HCT116 (cell line): ENCODE data around the gene OSTF1. TPM values are rescaled to one million over a fixed set of nuclear protein-coding genes. Genes with fewer than 3 reads are reported as not detected.

ENCODE experiments used
- ATAC-seq: fragments of 200-7000 bp; cut with Tn5 transposase; 2 replicates; pipeline ENCODE4 v1.9.1; 2020; ENCODE audit warnings: mild to moderate bottlenecking, moderate library complexity
- BruUV-seq: library from RNA; stranded (reverse); fragments of 400-500 nt; replicated peaks from 2 replicates; lab custom pipeline; 2021; lab: Mats Ljungman, UMichigan
- CTCF ChIA-PET: fragments of 300-600 bp; sonication (Branson Sonifier 250); formaldehyde crosslinking; loops from one replicate; lab custom pipeline; 2021; ENCODE audit warnings: antibody characterized with exemption; lab: Charles Lee
- POLR2A ChIA-PET: fragments of 300-600, 350-600 bp; sonication (Branson Sonifier 250); formaldehyde crosslinking; loops from one replicate; lab custom pipeline; 2021; ENCODE audit warnings: antibody characterized with exemption; lab: Charles Lee
- RAD21 ChIA-PET, 2 experiments: fragments of 300-600 bp; sonication (Branson Sonifier 250); formaldehyde crosslinking; loops; one replicate each; lab custom pipeline; 2023; ENCODE audit warnings: low total read pairs in 2 of 2; ENCODE audit not compliant: uncharacterized antibody in 2 of 2, unreplicated experiment in 2 of 2, low non-redundant PET in 1 of 2; lab: Charles Lee
- DNase-seq: peaks from one replicate; pipeline ENCODE4 v3.0.0-alpha.2; 2010; ENCODE audit warnings: low read depth, low spot score
- H2AFZ ChIP-seq: fragments of 200-600 bp; shearing (Covaris generic), sonication (generic); 2 replicates; pipeline ENCODE4 v1.6.1; 2017; ENCODE audit warnings: low read depth, mixed run types, mixed read lengths, antibody characterized with exemption, low read length; ENCODE audit not compliant: poor library complexity, severe bottlenecking
- H3K27ac ChIP-seq: 2 replicates; pipeline ENCODE4 v1.5.1; 2012; ENCODE audit warnings: low read depth, low read length
- H3K27me3 ChIP-seq: fragments of 200-600 bp; sonication (generic); 2 replicates; pipeline ENCODE4 v1.6.1; 2016; ENCODE audit warnings: mixed run types, low read length, mixed read lengths; ENCODE audit not compliant: insufficient read depth
- H3K36me3 ChIP-seq, 2 experiments: fragments of 200-500 bp in 1 of 2; fragments of 200-600 bp in 1 of 2; sonication (Bioruptor generic) in 1 of 2; sonication (generic) in 1 of 2; 2 replicates each; pipeline versions ENCODE4 v1.5.1 to v1.6.1; 2014 to 2016; ENCODE audit warnings: low read length in 2 of 2, inconsistent platforms in 1 of 2, mixed read lengths in 1 of 2, mixed run types in 1 of 2; ENCODE audit not compliant: insufficient read depth in 2 of 2, control insufficient read depth in 1 of 2
- H3K4me1 ChIP-seq, 2 experiments: fragments of 200-600 bp in 1 of 2; sonication (generic) in 1 of 2; 2 replicates each; pipeline versions ENCODE4 v1.5.1 to v1.6.1; 2012 to 2017; ENCODE audit warnings: low read length in 2 of 2, inconsistent platforms in 1 of 2, mild to moderate bottlenecking in 1 of 2, mixed read lengths in 1 of 2, mixed run types in 1 of 2, moderate library complexity in 1 of 2; ENCODE audit not compliant: insufficient read depth in 2 of 2, control insufficient read depth in 1 of 2
- H3K4me2 ChIP-seq: fragments of 200-600 bp; sonication (generic); 2 replicates; pipeline ENCODE4 v1.6.1; 2017; ENCODE audit warnings: mixed run types, low read length, mixed read lengths
- H3K4me3 ChIP-seq, 2 experiments: fragments of 200-600 bp in 1 of 2; sonication (generic) in 1 of 2; replicated peaks in 1 of 2; 2 replicates each; pipeline ENCODE4 v1.5.1; 2011 to 2016; ENCODE audit warnings: low read length in 2 of 2, control low read depth in 1 of 2, low read depth in 1 of 2, mild to moderate bottlenecking in 1 of 2, mixed read lengths in 1 of 2, mixed run types in 1 of 2
- H3K79me2 ChIP-seq: fragments of 200-600 bp; sonication (generic); 2 replicates; pipeline ENCODE4 v1.6.1; 2017; ENCODE audit warnings: mild to moderate bottlenecking, mixed run types, low read length, moderate library complexity, mixed read lengths; ENCODE audit not compliant: insufficient read depth
- H3K9ac ChIP-seq: fragments of 200-600 bp; sonication (generic); 2 replicates; pipeline ENCODE4 v1.6.1; 2016; ENCODE audit warnings: low read length, mixed read lengths
- H3K9me2 ChIP-seq: fragments of 200-600 bp; sonication (generic), shearing (Covaris generic); 2 replicates; pipeline ENCODE4 v1.6.1; 2017; ENCODE audit warnings: mixed run types, mild to moderate bottlenecking, moderate library complexity; ENCODE audit not compliant: insufficient read depth
- H3K9me3 ChIP-seq, 2 experiments: fragments of 200-500 bp in 1 of 2; fragments of 200-600 bp in 1 of 2; sonication (Bioruptor generic) in 1 of 2; sonication (generic) in 1 of 2; 2 replicates each; pipeline ENCODE4 v1.6.1; 2014 to 2017; ENCODE audit warnings: low read length in 2 of 2, mixed read lengths in 2 of 2, inconsistent platforms in 1 of 2, low read depth in 1 of 2, mild to moderate bottlenecking in 1 of 2, mixed run types in 1 of 2, moderate library complexity in 1 of 2; ENCODE audit not compliant: control insufficient read depth in 1 of 2, insufficient read depth in 1 of 2
- H4K20me1 ChIP-seq: fragments of 200-600 bp; sonication (generic), shearing (Covaris generic); 2 replicates; pipeline ENCODE4 v1.6.1; 2017; ENCODE audit warnings: mixed run types, mild to moderate bottlenecking, moderate library complexity; ENCODE audit not compliant: insufficient read depth
- ATF3 ChIP-seq: IDR thresholded peaks from 2 replicates; pipeline ENCODE4 v1.6.1; 2012
- CBX3 ChIP-seq: IDR thresholded peaks from 2 replicates; pipeline ENCODE4 v1.6.1; 2012; ENCODE audit warnings: low read depth
- EGR1 ChIP-seq: IDR thresholded peaks from 2 replicates; pipeline ENCODE4 v1.6.1; 2012; ENCODE audit warnings: low read depth
- ELF1 ChIP-seq: IDR thresholded peaks from 2 replicates; pipeline ENCODE4 v1.6.1; 2012; ENCODE audit warnings: low read depth, borderline replicate concordance
- EZH2phosphoT487 ChIP-seq: fragments of 200-600 bp; IDR thresholded peaks from 2 replicates; pipeline ENCODE4 v1.6.1; 2018; ENCODE audit warnings: antibody characterized with exemption, borderline replicate concordance
- FOSL1 ChIP-seq: IDR thresholded peaks from 2 replicates; pipeline ENCODE4 v1.6.1; 2012; ENCODE audit warnings: low read depth
- JUND ChIP-seq: IDR thresholded peaks from 2 replicates; pipeline ENCODE4 v1.6.1; 2012
- MAX ChIP-seq: IDR thresholded peaks from 2 replicates; pipeline ENCODE4 v1.6.1; 2012
- POLR2A ChIP-seq: IDR thresholded peaks from 2 replicates; pipeline ENCODE4 v1.7.0; 2011; ENCODE audit warnings: borderline replicate concordance; ENCODE audit not compliant: insufficient read depth, insufficient read length; ENCODE audit errors: extremely low read depth
- RAD21 ChIP-seq: IDR thresholded peaks from 2 replicates; pipeline ENCODE4 v1.6.1; 2012; ENCODE audit warnings: low read depth, mild to moderate bottlenecking
- REST ChIP-seq: IDR thresholded peaks from 2 replicates; pipeline ENCODE4 v1.6.1; 2012; ENCODE audit warnings: low read depth
- SP1 ChIP-seq: IDR thresholded peaks from 2 replicates; pipeline ENCODE4 v1.6.1; 2012; ENCODE audit warnings: low read depth
- SRF ChIP-seq: IDR thresholded peaks from 2 replicates; pipeline ENCODE4 v1.6.1; 2012; ENCODE audit warnings: low read depth
- TCF7L2 ChIP-seq: IDR thresholded peaks from 2 replicates; pipeline ENCODE4 v1.7.0; 2011; ENCODE audit warnings: borderline replicate concordance, inconsistent platforms; ENCODE audit not compliant: insufficient read depth, insufficient read length; ENCODE audit errors: extremely low read depth
- YY1 ChIP-seq: IDR thresholded peaks from 2 replicates; pipeline ENCODE4 v1.6.1; 2011; ENCODE audit warnings: low read length, low read depth, moderate library complexity, mild to moderate bottlenecking; ENCODE audit not compliant: insufficient replicate concordance; ENCODE audit errors: extremely low read depth
- ZFX ChIP-seq: fragments of 450-650 bp; IDR thresholded peaks from 2 replicates; pipeline ENCODE4 v1.6.1; 2017
- intact Hi-C: fragments of 100-400 bp; cut with micrococcal nuclease; formaldehyde crosslinking; loops from 2 replicates; pipeline ENCODE4 v1.10.0; 2022
- total RNA-seq: library from RNA; stranded (reverse); gene quantifications from one replicate; pipeline ENCODE4 v1.2.1, GENCODE V29; 2021; ENCODE audit not compliant: unreplicated experiment

Gene OSTF1
- total RNA-seq, 1 experiment from 2014 or later: 20.7 TPM

- BruUV-seq: no TSS peak
Measured at GRCh38 chr9:75181750-75182149, 93.4 kb downstream of the OSTF1 start.

GRCh38 chr9:75183306-75183705 lies 95.0 kb downstream of the OSTF1 start:
- Histone ChIP-seq H3K79me2 (no peaks in the 10 kb centered on the region), H3K9me3 (no peaks in the 10 kb centered on the region), H2AFZ (no peak overlapping the region), H3K4me1 (peaks cover 6 to 14% of the 10 kb centered on the region in 2 experiments; a peak in 2 of 4 replicates), H4K20me1 (no peaks in the 10 kb centered on the region), H3K27ac (no peak overlapping the region), H3K27me3 (no peaks in the 10 kb centered on the region), H3K4me3 (no peak overlapping the region), H3K9ac (no peak overlapping the region), H3K36me3 (no peaks in the 10 kb centered on the region), H3K4me2 (no peak overlapping the region), H3K9me2 (no peaks in the 10 kb centered on the region)
- CTCF ChIA-PET: no interaction called here
- POLR2A ChIA-PET: no interaction called here
- DNase-seq (no peak), ATAC-seq (no peak)
- BruUV-seq: no TSS peak
- intact Hi-C loops: loop anchor here (10.0 kb wide), 3 partner anchors 51 to 229 kb away; partner anchors contain the start of gene C9orf40
- RAD21 ChIA-PET: no interaction called here
- no peak for TF ChIP-seq ELF1
- TF ChIP-seq TCF7L2: no peak
- TF ChIP-seq YY1: no peak
- no peak for TF ChIP-seq ZFX
- TF ChIP-seq REST: no peak
- no peak for TF ChIP-seq RAD21
- TF ChIP-seq POLR2A: no peak
- TF ChIP-seq CBX3: no peak
- TF ChIP-seq MAX: no peak
- no peak for TF ChIP-seq EZH2phosphoT487
- TF ChIP-seq EGR1: no peak
- TF ChIP-seq SRF: no peak

More at GRCh38 chr9:75181750-75182149, 93.4 kb downstream of the OSTF1 start:
- no peaks in the 10 kb centered on the region for H3K9me2 ChIP-seq
- DNase-seq (peak; percentile 48), ATAC-seq (peak; percentile 78)
- no peak overlapping the region for H3K27ac ChIP-seq
- H3K79me2 ChIP-seq: no peaks in the 10 kb centered on the region
- H3K36me3 ChIP-seq: no peaks in the 10 kb centered on the region
- peaks cover 6 to 14% of the 10 kb centered on the region in 2 experiments; a peak in 2 of 4 replicates for H3K4me1 ChIP-seq
- H3K9me3 ChIP-seq: no peaks in the 10 kb centered on the region
- no peaks in the 10 kb centered on the region for H4K20me1 ChIP-seq
- H3K27me3 ChIP-seq: no peaks in the 10 kb centered on the region
- no peak overlapping the region for H3K4me3 ChIP-seq
- H3K9ac ChIP-seq: no peak overlapping the region
- POLR2A ChIA-PET: no interaction called here
- intact Hi-C loops: loop anchor here (10.0 kb wide), 3 partner anchors 53 to 227 kb away; partner anchors contain the start of gene C9orf40
- H2AFZ ChIP-seq: peak overlapping the region; percentile 13
- peak; percentile 70; the same call in 1 of the 2 replicates for TF ChIP-seq SRF
- TF ChIP-seq ZFX: no peak
- peak; percentile 82; the same call in 1 of the 2 replicates for TF ChIP-seq CBX3
- TF ChIP-seq YY1: no peak
- peak; percentile 96 for TF ChIP-seq FOSL1
- 0 out of 2 replicates have a peak, but pooled peaks have one; percentile 30 for TF ChIP-seq MAX
- TF ChIP-seq JUND: peak; percentile 88
- no peak for TF ChIP-seq ATF3
- TF ChIP-seq SP1: peak; percentile 68
- CTCF ChIA-PET: no interaction called here
- RAD21 ChIA-PET: no interaction called here
- H3K4me2 ChIP-seq: peak overlapping the region; percentile 42
